Stomach smooth muscle (tissue), 2 donors: ENCODE measurements around the gene KAT6B.
A peak's percentile ranks its signal among the peaks of the same experiment; 100 is the strongest.

Experiments used
- H3K27ac ChIP-seq: one replicate; pipeline ENCODE4 v1.7.0; 2013; ENCODE audit warnings: mild to moderate bottlenecking, low read length, inconsistent platforms
- H3K27me3 ChIP-seq, 2 donors: one replicate each; pipeline ENCODE4 v1.7.0; 2013; ENCODE audit warnings: low read length in 2 of 2; ENCODE audit not compliant: insufficient read depth in 2 of 2, control insufficient read depth in 1 of 2
- H3K36me3 ChIP-seq, 2 donors: one replicate each; pipeline ENCODE4 v1.7.0; 2013; ENCODE audit warnings: low read length in 2 of 2; ENCODE audit not compliant: control insufficient read depth in 2 of 2, insufficient read depth in 2 of 2
- H3K4me1 ChIP-seq: one replicate; pipeline ENCODE4 v1.7.0; 2013; ENCODE audit warnings: low read length; ENCODE audit not compliant: control insufficient read depth, insufficient read depth
- H3K4me3 ChIP-seq, 2 donors: one replicate each; pipeline ENCODE4 v1.7.0; 2013; ENCODE audit warnings: low read length in 2 of 2
- H3K9ac ChIP-seq, 2 donors: one replicate each; pipeline ENCODE4 v1.7.0; 2013; ENCODE audit warnings: low read length in 2 of 2, mild to moderate bottlenecking in 1 of 2
- H3K9me3 ChIP-seq, 2 donors: one replicate each; pipeline ENCODE4 v1.7.0; 2013; ENCODE audit warnings: low read length in 2 of 2; ENCODE audit not compliant: control insufficient read depth in 2 of 2
- donor health status: healthy.
- donor health status: Pancreatic carcinoma.

KAT6B gene

DNA sequence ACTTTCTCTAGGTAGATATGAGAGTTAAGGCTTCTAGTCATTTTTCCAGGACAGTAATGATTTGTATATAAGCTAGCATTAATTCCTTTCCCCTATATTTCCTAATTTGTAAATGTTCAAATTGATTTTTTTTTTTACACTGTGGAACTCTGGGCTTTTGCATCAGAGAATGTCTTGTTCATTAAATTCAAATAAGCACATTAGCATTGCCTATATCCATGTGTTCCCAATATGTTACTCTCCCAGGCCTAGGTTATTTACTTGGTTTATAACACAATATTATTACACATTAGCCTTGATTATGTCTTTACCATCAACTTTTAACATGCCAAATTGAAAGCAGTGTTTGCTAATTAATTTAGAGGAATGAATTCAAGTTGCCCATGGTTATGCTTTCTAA, 201.6 kb downstream of the KAT6B start:
- H3K9me3 ChIP-seq = no peaks in the 10 kb centered on the region
- peaks cover 21% of the 10 kb centered on the region for H3K4me1 ChIP-seq
- H3K36me3 ChIP-seq = peaks cover 23 to 54% of the 10 kb centered on the region in 2 donors
- H3K9ac ChIP-seq = no peak overlapping the region
- no peak overlapping the region for H3K4me3 ChIP-seq
- no peaks in the 10 kb centered on the region for H3K27me3 ChIP-seq
- H3K27ac ChIP-seq = no peak overlapping the region

DNA sequence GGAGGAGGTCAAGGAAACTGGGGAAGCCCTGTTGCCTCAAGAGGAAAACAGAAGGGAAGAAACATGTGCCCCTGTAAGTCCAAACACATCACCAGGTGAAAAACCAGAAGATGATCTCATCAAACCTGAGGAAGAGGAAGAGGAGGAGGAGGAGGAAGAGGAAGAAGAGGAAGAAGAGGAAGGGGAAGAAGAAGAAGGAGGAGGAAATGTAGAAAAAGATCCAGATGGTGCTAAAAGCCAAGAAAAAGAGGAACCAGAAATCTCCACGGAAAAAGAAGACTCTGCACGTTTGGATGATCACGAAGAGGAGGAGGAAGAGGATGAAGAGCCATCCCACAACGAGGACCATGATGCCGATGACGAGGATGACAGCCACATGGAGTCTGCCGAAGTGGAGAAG, 202.3 kb downstream of the KAT6B start:
- Histone ChIP-seq H3K4me3 (no peak overlapping the region), H3K9ac (no peak overlapping the region), H3K9me3 (no peaks in the 10 kb centered on the region), H3K4me1 (peaks cover 21% of the 10 kb centered on the region), H3K27ac (no peak overlapping the region), H3K27me3 (no peaks in the 10 kb centered on the region), H3K36me3 (peaks cover 23 to 52% of the 10 kb centered on the region in 2 donors)

DNA sequence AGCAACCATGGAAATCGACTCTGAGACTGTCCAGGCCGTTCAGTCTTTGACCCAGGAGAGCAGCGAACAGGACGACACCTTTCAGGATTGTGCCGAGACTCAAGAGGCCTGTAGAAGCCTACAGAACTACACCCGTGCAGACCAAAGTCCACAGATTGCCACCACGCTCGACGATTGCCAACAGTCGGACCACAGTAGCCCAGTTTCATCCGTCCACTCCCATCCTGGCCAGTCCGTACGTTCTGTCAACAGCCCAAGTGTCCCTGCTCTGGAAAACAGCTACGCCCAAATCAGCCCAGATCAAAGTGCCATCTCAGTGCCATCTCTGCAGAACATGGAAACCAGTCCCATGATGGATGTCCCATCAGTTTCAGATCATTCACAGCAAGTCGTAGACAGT, 203.0 kb downstream of the KAT6B start:
- Histone ChIP-seq H3K9ac (no peak overlapping the region), H3K27me3 (no peaks in the 10 kb centered on the region), H3K27ac (peak overlapping the region; percentile 24), H3K36me3 (peaks cover 23 to 52% of the 10 kb centered on the region in 2 donors), H3K4me1 (peaks cover 21% of the 10 kb centered on the region), H3K4me3 (no peak overlapping the region), H3K9me3 (no peaks in the 10 kb centered on the region)

DNA sequence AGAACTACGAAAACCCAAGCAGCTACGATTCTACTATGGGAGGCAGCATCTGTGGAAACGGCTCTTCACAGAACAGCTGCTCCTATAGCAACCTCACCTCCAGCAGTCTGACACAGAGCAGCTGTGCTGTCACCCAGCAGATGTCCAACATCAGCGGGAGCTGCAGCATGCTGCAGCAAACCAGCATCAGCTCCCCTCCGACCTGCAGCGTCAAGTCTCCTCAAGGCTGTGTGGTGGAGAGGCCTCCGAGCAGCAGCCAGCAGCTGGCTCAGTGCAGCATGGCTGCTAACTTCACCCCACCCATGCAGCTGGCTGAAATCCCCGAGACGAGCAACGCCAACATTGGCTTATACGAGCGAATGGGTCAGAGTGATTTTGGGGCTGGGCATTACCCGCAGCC, 203.5 kb downstream of the KAT6B start:
- no peak overlapping the region for H3K9ac ChIP-seq
- H3K4me1 ChIP-seq = peaks cover 20% of the 10 kb centered on the region

DNA sequence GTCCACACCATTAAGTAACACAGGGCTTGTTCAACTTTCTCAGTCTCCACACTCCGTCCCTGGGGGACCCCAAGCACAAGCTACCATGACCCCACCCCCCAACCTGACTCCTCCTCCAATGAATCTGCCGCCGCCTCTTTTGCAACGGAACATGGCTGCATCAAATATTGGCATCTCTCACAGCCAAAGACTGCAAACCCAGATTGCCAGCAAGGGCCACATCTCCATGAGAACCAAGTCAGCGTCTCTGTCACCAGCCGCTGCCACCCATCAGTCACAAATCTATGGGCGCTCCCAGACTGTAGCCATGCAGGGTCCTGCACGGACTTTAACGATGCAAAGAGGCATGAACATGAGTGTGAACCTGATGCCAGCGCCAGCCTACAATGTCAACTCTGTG, 204.0 kb downstream of the KAT6B start:
- Histone ChIP-seq H3K4me1 (peaks cover 16% of the 10 kb centered on the region), H3K36me3 (peaks cover 16 to 46% of the 10 kb centered on the region in 2 donors), H3K9me3 (no peaks in the 10 kb centered on the region), H3K27me3 (no peaks in the 10 kb centered on the region), H3K4me3 (peak overlapping the region in 1 of 2 donors; percentile 15), H3K27ac (peak overlapping the region; percentile 24), H3K9ac (no peak overlapping the region)

More for the DNA sequence above, 203.5 kb downstream of the KAT6B start:
- H3K9me3 ChIP-seq = no peaks in the 10 kb centered on the region
- no peaks in the 10 kb centered on the region for H3K27me3 ChIP-seq
- H3K36me3 ChIP-seq = peaks cover 20 to 49% of the 10 kb centered on the region in 2 donors
- H3K4me3 ChIP-seq = peak overlapping the region in 1 of 2 donors; percentile 15
- H3K27ac ChIP-seq = peak overlapping the region; percentile 24

GRCh38 chr10:75032119-75032518, 205.7 kb downstream of the KAT6B start:
- Histone ChIP-seq H3K9me3 (no peaks in the 10 kb centered on the region), H3K4me1 (peaks cover 16% of the 10 kb centered on the region), H3K4me3 (no peak overlapping the region), H3K27me3 (no peaks in the 10 kb centered on the region), H3K36me3 (peaks cover 14 to 32% of the 10 kb centered on the region in 2 donors), H3K9ac (no peak overlapping the region), H3K27ac (no peak overlapping the region)

DNA sequence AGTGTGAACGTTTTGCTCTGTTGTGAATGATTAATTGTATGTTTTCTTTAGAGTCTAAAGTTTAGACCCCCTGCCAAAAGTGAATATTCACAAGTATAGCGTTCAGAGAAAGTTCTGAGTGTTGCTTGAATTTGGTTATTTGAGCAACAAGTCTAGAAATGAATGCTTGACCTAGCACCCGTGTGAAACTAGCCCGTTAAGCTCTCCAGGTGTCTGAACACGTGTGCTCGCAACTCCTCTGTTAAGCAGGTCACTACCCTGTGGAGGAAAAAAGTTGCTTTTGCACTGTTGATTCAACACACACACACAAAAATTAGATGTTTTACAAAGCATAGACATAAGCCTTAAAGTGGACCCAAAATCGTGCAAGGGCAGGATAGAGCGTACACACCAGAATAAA, 206.4 kb downstream of the KAT6B start:
- Histone ChIP-seq H3K9ac (no peak overlapping the region), H3K4me1 (peaks cover 16% of the 10 kb centered on the region), H3K27ac (no peak overlapping the region), H3K4me3 (no peak overlapping the region), H3K36me3 (peaks cover 13 to 30% of the 10 kb centered on the region in 2 donors), H3K9me3 (no peaks in the 10 kb centered on the region), H3K27me3 (no peaks in the 10 kb centered on the region)

DNA sequence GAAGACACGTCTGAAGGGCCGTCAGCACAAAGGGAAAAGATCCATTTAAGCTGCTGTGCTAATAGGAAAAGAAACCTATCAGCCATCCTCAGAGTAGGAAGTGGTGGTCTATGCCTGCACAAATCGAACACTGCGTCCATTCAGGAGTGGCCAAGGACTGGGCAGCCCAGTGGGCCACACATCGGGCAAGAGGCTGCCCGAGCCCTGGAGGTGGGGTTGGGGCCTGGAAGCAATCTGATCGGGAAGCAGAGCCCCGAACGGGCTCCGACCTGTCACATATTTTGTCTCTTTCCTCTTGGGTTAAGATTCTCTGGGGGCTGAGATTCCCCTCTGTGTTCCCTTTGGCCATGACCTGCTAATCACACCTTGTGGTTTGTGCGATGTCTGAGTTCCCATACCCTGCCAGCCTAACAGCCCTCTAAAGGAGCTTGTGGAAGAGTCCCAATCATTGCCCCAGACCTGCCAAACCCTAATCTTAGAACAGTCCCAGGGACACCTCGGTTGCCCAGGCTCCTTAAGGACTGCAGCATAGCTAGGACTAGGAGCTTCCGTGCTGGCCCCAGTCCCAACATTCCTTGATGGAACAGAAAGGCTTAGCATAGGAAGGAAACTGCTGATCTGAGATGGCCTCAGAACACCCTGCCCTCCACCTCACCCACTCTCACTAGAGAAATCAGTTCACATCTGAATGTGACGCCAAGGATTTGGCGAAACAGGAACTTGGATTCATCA, 207.2 kb downstream of the KAT6B start:
- H3K4me1 ChIP-seq = peaks cover 16% of the 10 kb centered on the region
- H3K9ac ChIP-seq = no peak overlapping the region
- H3K36me3 ChIP-seq = peaks cover 9 to 23% of the 10 kb centered on the region in 2 donors
- no peak overlapping the region for H3K27ac ChIP-seq
- no peak overlapping the region for H3K4me3 ChIP-seq
- no peaks in the 10 kb centered on the region for H3K9me3 ChIP-seq
- H3K27me3 ChIP-seq = no peaks in the 10 kb centered on the region

- Histone ChIP-seq H3K4me1 (peaks cover 18% of the 10 kb centered on the region), H3K27me3 (no peaks in the 10 kb centered on the region), H3K9ac (no peak overlapping the region), H3K27ac (no peak overlapping the region), H3K4me3 (no peak overlapping the region), H3K9me3 (no peaks in the 10 kb centered on the region), H3K36me3 (peaks cover 4 to 18% of the 10 kb centered on the region in 2 donors)
These were observed 207.7 kb downstream of the KAT6B start for GRCh38 chr10:75034131-75034512.

DNA sequence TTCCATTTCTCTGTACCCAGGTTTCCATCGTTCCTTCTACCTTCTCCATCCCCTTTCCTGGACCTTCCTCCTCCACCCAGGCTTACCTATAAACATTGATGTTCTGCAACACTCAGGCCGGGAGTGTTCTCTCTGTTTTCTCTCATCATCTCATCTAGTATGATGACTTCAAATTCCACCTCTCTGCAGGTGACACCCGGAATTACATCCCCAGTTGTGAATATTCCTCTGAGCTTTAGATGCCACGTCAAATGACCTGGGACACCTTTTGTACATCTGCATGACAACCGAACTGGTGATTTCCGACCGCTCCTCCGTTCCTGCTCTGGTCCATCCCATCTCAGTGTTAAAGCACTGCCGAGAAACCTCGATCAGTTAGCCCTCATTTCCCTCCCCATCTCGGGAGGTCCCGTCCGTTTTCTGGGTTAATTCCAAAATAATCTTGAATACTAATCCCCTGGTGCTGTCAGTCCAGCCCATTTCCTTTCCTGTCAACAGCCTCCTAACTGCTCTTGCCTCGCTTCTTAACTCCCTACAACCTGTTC, 208.4 kb downstream of the KAT6B start:
- no peaks in the 10 kb centered on the region for H3K27me3 ChIP-seq
- no peak overlapping the region for H3K9ac ChIP-seq
- peaks cover 0 to 12% of the 10 kb centered on the region in 2 donors for H3K36me3 ChIP-seq
- H3K4me3 ChIP-seq = no peak overlapping the region
- H3K27ac ChIP-seq = no peak overlapping the region
- H3K9me3 ChIP-seq = no peaks in the 10 kb centered on the region
- peaks cover 13% of the 10 kb centered on the region for H3K4me1 ChIP-seq
